H1 (cell line): ENCODE data around the gene DIP2C. TPM values are rescaled to one million over a fixed set of nuclear protein-coding genes. Genes with fewer than 3 reads are reported as not detected.

Experiments used
- CTCF ChIA-PET: fragments of 300-600 bp; sonication (Branson Sonifier 250); formaldehyde crosslinking; loops from one replicate; lab custom pipeline; 2021; ENCODE audit not compliant: partially characterized antibody; lab: Charles Lee
- POLR2A ChIA-PET: fragments of 300-600 bp; sonication (Branson Sonifier 250); formaldehyde crosslinking; loops from one replicate; lab custom pipeline; 2021; ENCODE audit warnings: inconsistent platforms; ENCODE audit not compliant: partially characterized antibody; lab: Charles Lee
- DNase-seq, 2 experiments: peaks; one replicate each; pipeline versions ENCODE4 v3.0.0 to v3.0.0-alpha.2; 2010 to 2022; ENCODE audit warnings: low spot score in 2 of 2, low read depth in 1 of 2, mixed read lengths in 1 of 2
- FAIRE-seq: peaks from 2 replicates; lab custom pipeline; 2011; peaks lifted over from hg19 to GRCh38; lab: Jason Lieb, UNC
- H2AFZ ChIP-seq: 2 replicates; pipeline ENCODE4 v1.8.1; 2012; ENCODE audit warnings: low read length, inconsistent platforms
- H2AK5ac ChIP-seq: 2 replicates; pipeline ENCODE4 v1.6.1; 2013; ENCODE audit warnings: low read depth, low read length
- H2BK120ac ChIP-seq: replicated peaks from 2 replicates; pipeline ENCODE3; 2013; ENCODE audit warnings: low read depth, low read length, inconsistent platforms
- H2BK12ac ChIP-seq: 2 replicates; pipeline ENCODE4 v1.6.1; 2013; ENCODE audit warnings: low read depth, low read length
- H2BK15ac ChIP-seq: 2 replicates; pipeline ENCODE4 v1.6.1; 2013; ENCODE audit warnings: low read length
- H2BK20ac ChIP-seq: 2 replicates; pipeline ENCODE4 v1.6.1; 2013; ENCODE audit warnings: low read length
- H2BK5ac ChIP-seq: 2 replicates; pipeline ENCODE4 v1.6.1; 2013; ENCODE audit warnings: low read depth, low read length
- H3K14ac ChIP-seq: 2 replicates; pipeline ENCODE4 v1.6.1; 2013; ENCODE audit warnings: inconsistent platforms; ENCODE audit not compliant: insufficient read length
- H3K18ac ChIP-seq: 2 replicates; pipeline ENCODE4 v1.6.1; 2013; ENCODE audit warnings: low read length; ENCODE audit errors: extremely low read depth
- H3K23ac ChIP-seq: 2 replicates; pipeline ENCODE4 v1.6.1; 2013; ENCODE audit warnings: inconsistent platforms; ENCODE audit not compliant: insufficient read length
- H3K23me2 ChIP-seq: 2 replicates; pipeline ENCODE4 v1.6.1; 2013; ENCODE audit warnings: low read depth, low read length
- H3K27ac ChIP-seq: 2 replicates; pipeline ENCODE4 v1.6.1; 2011; ENCODE audit warnings: low read depth, low read length, inconsistent platforms
- H3K27me3 ChIP-seq, 4 experiments: replicated peaks in 1 of 4; 1 replicate in 1 of 4; 2 replicates in 3 of 4; pipeline versions ENCODE4 v1.6.1 to v1.8.1; 2011 to 2013; ENCODE audit warnings: low read length in 3 of 4, mild to moderate bottlenecking in 3 of 4, inconsistent platforms in 2 of 4, mixed read lengths in 2 of 4, moderate library complexity in 1 of 4; ENCODE audit not compliant: control insufficient read depth in 3 of 4, insufficient read depth in 3 of 4; ENCODE audit errors: extremely low read depth in 1 of 4
- H3K36me3 ChIP-seq, 4 experiments: 2 replicates each; pipeline versions ENCODE4 v1.6.1 to v1.8.1; 2011 to 2013; ENCODE audit warnings: mild to moderate bottlenecking in 4 of 4, low read length in 3 of 4, moderate library complexity in 2 of 4, control low read depth in 1 of 4, inconsistent platforms in 1 of 4; ENCODE audit not compliant: insufficient read depth in 4 of 4, control insufficient read depth in 2 of 4
- H3K4ac ChIP-seq: replicated peaks from 2 replicates; pipeline ENCODE3; 2013; ENCODE audit warnings: low read length, low read depth, mixed read lengths, inconsistent platforms; ENCODE audit not compliant: insufficient read length
- H3K4me1 ChIP-seq, 4 experiments: replicated peaks in 1 of 4; 1 replicate in 1 of 4; 2 replicates in 3 of 4; pipeline versions ENCODE4 v1.6.1 to v1.8.1; 2011 to 2013; ENCODE audit warnings: low read length in 3 of 4, inconsistent platforms in 2 of 4, mixed read lengths in 1 of 4; ENCODE audit not compliant: insufficient read depth in 4 of 4, control insufficient read depth in 3 of 4
- H3K4me2 ChIP-seq, 2 experiments: 2 replicates each; pipeline versions ENCODE4 v1.6.1 to v1.8.1; 2011 to 2013; ENCODE audit warnings: low read depth in 2 of 2, low read length in 2 of 2, control low read depth in 1 of 2, inconsistent platforms in 1 of 2, mild to moderate bottlenecking in 1 of 2; ENCODE audit not compliant: insufficient read depth in 1 of 2
- H3K4me3 ChIP-seq, 4 experiments: fragments of 200-600, 300-600 bp in 1 of 4; sonication (generic), shearing (Covaris generic), sonication (Bioruptor Twin) in 1 of 4; 2 replicates each; pipeline versions ENCODE4 v1.5.1 to v1.8.1; 2011 to 2016; ENCODE audit warnings: low read length in 4 of 4, low read depth in 3 of 4, control low read depth in 2 of 4, inconsistent platforms in 2 of 4, mild to moderate bottlenecking in 2 of 4, mixed read lengths in 1 of 4, moderate library complexity in 1 of 4; ENCODE audit not compliant: insufficient read depth in 2 of 4; ENCODE audit errors: extremely low read depth in 1 of 4
- H3K56ac ChIP-seq: replicated peaks from 2 replicates; pipeline ENCODE3; 2013; ENCODE audit warnings: low read depth, mild to moderate bottlenecking, mixed read lengths, low read length, inconsistent platforms; ENCODE audit not compliant: insufficient read length
- H3K79me1 ChIP-seq: 2 replicates; pipeline ENCODE4 v1.6.1; 2013; ENCODE audit warnings: low read depth, low read length, control low read depth
- H3K79me2 ChIP-seq, 2 experiments: 2 replicates each; pipeline versions ENCODE4 v1.6.1 to v1.8.1; 2012 to 2013; ENCODE audit warnings: low read length in 2 of 2, mild to moderate bottlenecking in 2 of 2, inconsistent platforms in 1 of 2; ENCODE audit not compliant: insufficient read depth in 2 of 2, control insufficient read depth in 1 of 2
- H3K9ac ChIP-seq, 4 experiments: replicated peaks in 1 of 4; 1 replicate in 1 of 4; 2 replicates in 3 of 4; pipeline versions ENCODE4 v1.6.1 to v1.8.1; 2011 to 2013; ENCODE audit warnings: low read depth in 3 of 4, low read length in 3 of 4, control low read depth in 2 of 4, mild to moderate bottlenecking in 2 of 4, moderate library complexity in 2 of 4, inconsistent platforms in 1 of 4; ENCODE audit errors: extremely low read depth in 1 of 4
- H3K9me3 ChIP-seq, 2 experiments: 2 replicates each; pipeline versions ENCODE4 v1.6.1 to v1.8.1; 2012 to 2013; ENCODE audit warnings: mild to moderate bottlenecking in 2 of 2, moderate library complexity in 2 of 2, control low read depth in 1 of 2, inconsistent platforms in 1 of 2, low read depth in 1 of 2, low read length in 1 of 2, mixed read lengths in 1 of 2; ENCODE audit not compliant: insufficient read depth in 2 of 2
- H4K20me1 ChIP-seq, 2 experiments: replicated peaks in 1 of 2; 2 replicates each; pipeline versions ENCODE3 to v1.8.1; 2011 to 2013; ENCODE audit warnings: inconsistent platforms in 2 of 2, low read length in 2 of 2, mild to moderate bottlenecking in 1 of 2; ENCODE audit not compliant: insufficient read depth in 2 of 2, control insufficient read depth in 1 of 2
- H4K5ac ChIP-seq: 2 replicates; pipeline ENCODE4 v1.6.1; 2013; ENCODE audit warnings: low read length, low read depth, mixed read lengths, inconsistent platforms; ENCODE audit not compliant: insufficient read length
- H4K8ac ChIP-seq: 2 replicates; pipeline ENCODE4 v1.8.0; 2013; ENCODE audit warnings: mild to moderate bottlenecking, moderate library complexity, low read length, inconsistent platforms; ENCODE audit not compliant: insufficient read depth; ENCODE audit errors: extremely low read depth
- H4K91ac ChIP-seq: replicated peaks from 2 replicates; pipeline ENCODE3; 2013; ENCODE audit warnings: low read length, mixed read lengths, inconsistent platforms; ENCODE audit not compliant: insufficient read length
- CBX5 ChIP-seq: fragments of 300-800, 300-1000 bp; sonication (generic); IDR thresholded peaks from 2 replicates; pipeline ENCODE4 v1.7.1; 2016; ENCODE audit warnings: antibody characterized with exemption, low read length, low read depth
- YY1 ChIP-seq: IDR thresholded peaks from 2 replicates; pipeline ENCODE4 v1.6.1; 2011; ENCODE audit warnings: low read depth, mild to moderate bottlenecking, low read length
- WGBS, 2 experiments: shearing (Covaris generic) in 1 of 2; methylation state at CpG; one replicate each; pipeline versions ENCODE4 v1.1.6 to v1.1.7; 2013 to 2015; ENCODE audit warnings: low lambda C conversion rate in 2 of 2, mixed read lengths in 2 of 2, inconsistent platforms in 1 of 2, low coverage in 1 of 2, missing lambda C conversion rate in 1 of 2; ENCODE audit not compliant: insufficient replicate concordance in 2 of 2, insufficient coverage in 1 of 2, insufficient read length in 1 of 2; ENCODE audit errors: extremely low coverage in 1 of 2, missing lambda C conversion rate in 1 of 2; 5-methylcytosine and 5-hydroxymethylcytosine counted together
- polyA plus RNA-seq, 7 experiments: library from polyadenylated mRNA; depleted of rRNA in 3 of 7; stranded (reverse) in 5 of 7; unstranded in 2 of 7; fragments of >200 nt in 5 of 7; fragments of 200-250 nt in 2 of 7; gene quantifications; 1 replicate in 5 of 7; 2 replicates in 1 of 7; 4 replicates in 1 of 7; pipeline versions ENCODE4 v1.2.1 to v1.2.3, GENCODE V29; 2011 to 2013; ENCODE audit warnings: missing spikeins in 2 of 7, mixed read lengths in 2 of 7
- total RNA-seq: library from RNA; stranded (reverse); fragmentation: NEBNext Ultra II Directional; extraction: Animal tissue kit (Norgen Biotek cat#: 25700); gene quantifications from 2 replicates; pipeline ENCODE4 v1.2.1, GENCODE V29; 2021

DIP2C gene
- total and polyA plus RNA-seq, 2 of the 8 experiments (the other 6 are each of a cell fraction or from before 2014, with no cell fraction given), result 3.8 to 9.3 TPM

DNA sequence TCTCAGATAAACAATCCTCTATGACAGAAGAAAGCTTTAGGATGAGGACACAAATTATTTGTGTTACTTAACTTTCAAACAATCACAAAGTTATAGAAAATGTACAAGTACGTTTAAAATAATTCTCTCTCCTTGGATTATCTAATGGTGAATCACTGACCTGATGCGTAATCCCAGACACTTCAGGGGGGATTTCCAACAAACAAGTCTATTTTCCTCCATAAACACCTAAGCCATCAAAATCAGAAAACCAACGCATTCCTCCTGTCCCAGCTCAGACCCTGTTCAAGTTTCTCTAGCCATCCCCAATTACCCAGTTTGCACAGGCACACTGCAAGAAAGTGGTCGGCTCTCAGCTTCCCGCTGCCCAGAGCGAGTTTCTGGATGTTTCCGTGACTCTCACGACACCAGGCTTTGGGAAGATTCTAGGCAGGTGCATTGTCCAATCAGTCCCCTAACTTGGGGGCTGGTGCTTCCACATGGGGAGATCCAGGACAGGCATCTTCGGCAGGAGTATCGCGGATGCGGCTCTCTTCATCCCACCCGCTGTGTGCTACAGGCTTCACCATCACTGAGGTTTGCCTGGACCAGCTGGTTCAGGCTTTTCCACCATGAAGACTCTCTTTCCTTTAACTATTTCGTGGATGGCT lies 354.2 kb downstream of the DIP2C start:
- FAIRE-seq (no peak), DNase-seq (no peak)
- Histone ChIP-seq H3K56ac (no peak overlapping the region), H3K27me3 (no peaks in the 10 kb centered on the region), H2BK15ac (no peak overlapping the region), H3K14ac (no peak overlapping the region), H3K79me2 (no peaks in the 10 kb centered on the region), H2BK120ac (no peak overlapping the region), H3K27ac (no peak overlapping the region), H3K4ac (no peak overlapping the region), H2BK20ac (no peak overlapping the region), H3K4me2 (no peak overlapping the region), H2AK5ac (no peak overlapping the region), H3K4me1 (no peaks in the 10 kb centered on the region), H3K36me3 (peaks cover 0 to 5% (median 2%) of the 10 kb centered on the region in 4 experiments; a peak in 4 of 8 replicates), H2BK12ac (no peak overlapping the region), H2BK5ac (no peak overlapping the region), H4K20me1 (peaks cover 0 to 2% of the 10 kb centered on the region in 2 experiments), H3K18ac (no peak overlapping the region), H4K8ac (no peak overlapping the region), H4K5ac (no peak overlapping the region), H3K23ac (no peak overlapping the region), H2AFZ (no peak overlapping the region), H3K4me3 (no peak overlapping the region), H3K23me2 (no peaks in the 10 kb centered on the region; the same call in 1 of the 2 replicates), H3K9ac (no peak overlapping the region), H4K91ac (no peak overlapping the region), H3K79me1 (no peaks in the 10 kb centered on the region), H3K9me3 (no peaks in the 10 kb centered on the region; a peak in 1 of 4 replicates)
- POLR2A ChIA-PET, result no interaction called here
- WGBS, 2 experiments, result 90% methylated on average over 14 of the region's 14 CpGs; no CpG with 5 or more reads in 1 of the 2 experiments
- CTCF ChIA-PET, result interaction anchor here (0.6 to 0.7 kb wide), 2 partner anchors 453 to 1076 kb away, joined by 3 read pairs; no protein-coding TSS in a partner anchor
- no peak for TF ChIP-seq YY1
- no peak for TF ChIP-seq CBX5
